Middle frontal gyrus (tissue), 1 donor: ENCODE measurements around the gene TNNT2.

Source experiments
- DNase-seq: peaks from one replicate; pipeline ENCODE4 v3.0.0-alpha.2; 2015; ENCODE audit warnings: low spot score; ENCODE audit errors: extremely low spot score

Gene TNNT2

DNA sequence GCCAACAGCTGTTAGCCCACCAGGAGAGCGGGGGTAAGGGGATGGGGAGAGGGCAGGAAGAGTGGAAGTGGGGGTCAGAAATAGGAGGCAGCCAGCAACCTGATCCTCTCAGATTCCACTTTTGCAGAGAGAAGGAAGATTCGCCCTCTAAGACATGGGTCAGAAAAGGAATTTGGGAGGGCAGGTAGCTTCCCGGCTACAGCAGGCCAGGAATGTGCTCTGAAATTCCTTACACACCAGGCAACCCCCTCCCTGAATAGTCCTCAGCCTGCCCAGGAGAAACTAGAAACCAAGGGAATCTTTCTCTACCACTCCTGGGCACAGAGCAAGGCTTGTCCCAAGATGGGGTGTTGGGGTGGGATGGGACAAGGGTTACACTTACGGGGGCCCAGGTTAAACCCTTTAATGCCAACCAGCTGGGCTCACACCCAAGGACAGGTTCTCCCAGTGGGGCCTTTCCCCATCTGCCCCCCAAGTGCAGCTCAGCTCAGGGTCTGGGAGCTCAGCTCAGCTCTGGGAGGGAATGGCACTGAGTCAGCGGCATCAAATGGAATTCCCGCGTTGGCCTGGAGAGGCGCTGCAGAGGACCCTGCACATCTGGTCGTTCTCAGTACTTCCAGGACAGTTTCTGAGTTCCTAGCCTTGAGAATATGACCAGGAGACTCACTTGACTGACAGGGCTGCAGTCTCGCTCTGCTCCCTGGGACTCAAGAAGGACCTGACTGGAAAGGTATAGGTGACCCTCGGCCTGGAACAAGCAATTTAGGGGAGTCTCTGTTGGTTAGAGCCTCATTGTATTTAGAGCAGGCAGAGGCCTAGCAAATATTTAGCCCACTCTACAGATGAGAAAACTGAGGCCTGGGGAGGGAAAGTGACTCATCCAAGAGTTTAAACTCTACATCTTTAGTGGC lies 761 bp downstream of the TNNT2 start:
- DNase-seq, result no peak

DNA sequence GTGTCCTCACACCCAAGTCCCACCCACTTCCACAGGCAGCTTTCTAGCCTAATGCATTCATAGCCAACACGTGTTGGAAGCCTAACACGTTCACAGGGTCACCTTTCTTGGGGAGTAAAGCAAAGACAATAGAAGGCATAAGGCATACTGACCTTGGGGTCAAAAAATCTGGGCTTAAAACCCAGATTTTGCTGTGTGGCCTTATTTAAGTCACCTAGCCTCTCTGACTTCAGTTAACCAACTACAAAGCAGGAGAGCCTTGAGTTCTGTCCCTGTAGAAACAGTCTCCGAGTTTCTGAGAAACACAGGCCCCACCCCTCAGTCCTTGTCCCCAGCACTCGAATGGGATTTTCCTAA lies 1.4 kb downstream of the TNNT2 start:
- no peak for DNase-seq

DNA sequence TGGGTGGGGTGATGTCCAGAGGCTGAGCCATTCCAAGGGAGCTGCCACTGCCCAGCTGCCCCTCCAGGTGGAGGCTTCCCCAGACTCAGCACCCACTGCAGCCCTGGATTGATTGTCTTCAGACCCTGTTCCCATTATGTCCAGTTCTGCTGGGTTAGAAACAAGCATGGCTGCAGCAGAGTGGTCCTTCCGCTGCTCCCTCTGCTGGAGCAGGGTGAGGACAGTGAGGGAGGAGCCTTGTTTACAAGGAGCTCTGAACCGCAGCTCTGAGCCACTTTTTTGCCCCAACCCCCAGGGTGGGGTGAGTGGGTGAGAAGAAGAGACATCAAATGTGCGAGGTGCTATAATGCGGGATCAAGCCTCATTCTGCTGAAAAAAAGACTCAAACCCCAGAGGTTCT lies 2.3 kb downstream of the TNNT2 start:
- no peak for DNase-seq

DNA sequence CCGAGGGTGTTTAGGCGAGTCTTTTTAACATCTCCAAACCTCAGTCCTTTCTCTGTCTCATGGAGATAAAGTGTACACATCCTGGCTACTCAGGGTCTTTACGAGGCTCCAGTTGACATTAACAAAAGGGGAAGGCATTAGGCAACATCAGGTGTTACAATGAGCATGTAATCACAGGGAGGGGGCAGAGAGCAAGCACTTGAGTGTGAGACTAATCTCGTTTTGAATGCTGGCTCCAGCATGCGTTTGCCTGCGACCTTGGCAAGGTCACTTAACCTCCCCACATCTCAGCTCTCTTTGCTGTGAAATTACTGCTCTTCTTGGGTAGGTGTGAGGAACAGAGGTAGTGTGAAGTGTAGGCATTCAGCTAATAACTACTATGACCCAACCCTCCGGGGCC lies 3.1 kb downstream of the TNNT2 start:
- no peak for DNase-seq

DNA sequence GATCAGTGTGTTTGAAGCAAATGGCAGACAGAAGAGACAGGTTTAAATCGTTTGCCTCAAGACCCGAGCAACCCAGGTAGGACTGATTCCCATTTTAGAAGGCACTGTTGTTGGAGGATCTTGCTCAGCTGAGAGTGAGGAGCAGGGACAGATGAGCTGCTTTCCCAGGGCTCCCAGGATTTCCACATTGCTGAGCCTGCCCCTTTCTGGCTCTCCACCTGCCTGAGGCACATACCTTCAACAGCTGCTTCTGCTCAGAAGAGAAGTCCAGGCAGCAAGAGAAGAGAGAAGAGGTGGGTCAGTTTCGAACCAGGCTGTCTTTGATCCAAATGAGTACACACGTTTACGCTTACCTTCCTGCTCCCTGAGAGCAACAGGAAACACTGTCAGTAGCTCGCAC lies 5.7 kb downstream of the TNNT2 start:
- no peak for DNase-seq

DNA sequence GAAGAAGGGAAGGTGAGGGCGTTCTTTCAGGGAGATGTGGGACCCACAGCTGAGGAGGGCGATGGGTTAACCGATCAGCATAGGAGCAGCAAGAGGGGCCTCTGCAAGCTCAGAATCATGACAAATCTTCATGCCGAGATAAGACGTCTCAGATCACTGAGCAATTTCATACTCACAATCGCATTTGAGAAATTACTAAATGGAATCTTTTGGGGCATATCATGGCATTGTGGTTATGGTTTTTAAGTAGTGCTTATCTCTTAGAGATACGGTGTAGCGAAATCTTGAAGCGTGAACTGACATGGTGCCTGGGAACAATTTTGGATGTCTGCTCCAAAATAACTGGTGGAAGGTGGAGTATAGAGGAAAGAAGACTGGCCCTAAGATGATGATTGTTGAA lies 6.2 kb downstream of the TNNT2 start:
- DNase-seq, result no peak

DNA sequence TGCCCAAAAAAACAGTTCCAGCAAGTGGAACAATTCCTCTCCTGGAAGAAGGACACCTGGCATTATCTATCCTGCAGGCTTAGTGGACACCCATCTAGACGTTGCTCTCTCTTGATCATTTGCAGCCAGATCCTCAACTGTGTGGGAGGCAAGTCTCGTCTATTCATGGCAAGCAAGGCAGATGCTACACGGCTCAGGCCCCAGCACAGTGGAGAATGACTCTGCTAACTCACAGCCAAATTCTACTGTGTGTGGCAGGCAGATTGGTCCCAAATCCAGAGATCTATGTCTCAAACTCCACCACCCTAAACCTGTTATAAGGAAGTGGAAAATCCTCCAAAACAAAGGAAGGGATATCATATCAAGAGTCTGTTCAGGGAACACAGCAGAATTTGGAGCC lies 7.0 kb downstream of the TNNT2 start:
- peak; percentile 32 for DNase-seq

DNA sequence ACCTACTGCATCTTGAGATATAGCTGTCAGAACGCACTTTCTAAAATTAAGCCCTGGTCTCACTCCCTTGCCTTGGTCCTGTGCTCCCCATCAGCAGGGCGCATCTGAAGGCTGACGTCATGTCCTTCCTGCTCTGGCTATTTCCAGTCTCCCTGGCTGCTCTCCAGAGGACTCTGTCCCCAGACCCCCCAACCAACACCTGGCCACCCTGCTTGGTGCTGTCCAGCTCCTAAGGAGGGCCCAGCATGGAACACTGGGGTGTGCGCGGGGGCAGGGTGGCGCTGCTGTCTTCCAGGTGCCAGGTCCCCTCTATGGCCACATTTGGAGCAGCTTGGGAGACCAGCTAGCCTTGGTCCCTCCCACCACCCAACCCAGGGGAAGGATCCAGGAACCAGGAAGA lies 8.3 kb downstream of the TNNT2 start:
- DNase-seq, result no peak

DNA sequence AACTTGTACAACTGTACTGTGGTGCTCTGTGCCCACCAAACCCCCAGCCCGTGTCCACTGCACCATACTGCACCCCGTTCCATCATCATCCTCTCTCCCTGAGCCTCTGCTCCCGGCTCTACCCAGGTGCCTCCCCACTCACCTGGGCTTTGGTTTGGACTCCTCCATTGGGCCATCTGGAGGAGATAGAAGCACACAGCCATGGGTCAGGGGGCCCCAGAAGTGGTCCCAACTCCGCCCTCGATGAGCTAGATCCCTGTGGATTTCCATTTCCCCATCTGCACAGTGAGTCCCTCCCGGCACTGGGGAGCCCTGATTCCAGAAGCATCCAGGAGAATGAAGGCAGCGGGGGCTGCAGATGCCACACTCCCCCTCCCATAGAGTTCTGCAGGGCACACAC lies 10.8 kb downstream of the TNNT2 start:
- no peak for DNase-seq

DNA sequence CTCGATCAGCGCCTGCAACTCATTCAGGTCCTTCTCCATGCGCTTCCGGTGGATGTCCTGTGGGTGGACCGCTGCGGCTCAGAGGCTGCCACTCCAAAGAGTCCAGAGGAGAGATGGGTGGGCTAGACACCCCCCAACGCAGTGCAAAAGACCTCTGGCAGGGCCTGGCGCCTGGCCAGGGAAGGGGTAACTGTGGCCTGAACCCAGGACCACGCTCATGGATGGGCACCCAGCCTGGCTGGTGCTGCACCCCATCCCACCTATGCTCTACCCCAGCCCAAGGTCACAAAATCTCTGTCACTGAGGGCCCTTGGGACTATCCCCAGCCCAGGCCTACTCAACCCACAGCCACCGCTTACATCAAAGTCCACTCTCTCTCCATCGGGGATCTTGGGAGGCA lies 12.2 kb downstream of the TNNT2 start:
- no peak for DNase-seq

DNA sequence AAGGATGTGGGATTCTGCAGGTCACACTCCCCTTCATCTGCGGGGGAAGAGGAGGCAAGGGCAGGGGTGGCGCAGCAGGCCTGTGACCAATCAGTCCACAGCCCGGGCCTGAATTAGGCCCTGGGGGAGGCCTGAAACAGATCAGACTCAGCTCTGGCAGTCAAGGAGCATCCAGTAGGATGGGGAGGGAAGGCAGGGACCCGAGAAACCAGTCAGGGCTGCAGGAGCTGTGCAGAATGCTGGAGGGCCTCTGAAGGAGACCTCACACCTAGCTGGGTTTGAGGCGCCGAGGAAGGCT lies 12.7 kb downstream of the TNNT2 start:
- DNase-seq, result no peak

DNA sequence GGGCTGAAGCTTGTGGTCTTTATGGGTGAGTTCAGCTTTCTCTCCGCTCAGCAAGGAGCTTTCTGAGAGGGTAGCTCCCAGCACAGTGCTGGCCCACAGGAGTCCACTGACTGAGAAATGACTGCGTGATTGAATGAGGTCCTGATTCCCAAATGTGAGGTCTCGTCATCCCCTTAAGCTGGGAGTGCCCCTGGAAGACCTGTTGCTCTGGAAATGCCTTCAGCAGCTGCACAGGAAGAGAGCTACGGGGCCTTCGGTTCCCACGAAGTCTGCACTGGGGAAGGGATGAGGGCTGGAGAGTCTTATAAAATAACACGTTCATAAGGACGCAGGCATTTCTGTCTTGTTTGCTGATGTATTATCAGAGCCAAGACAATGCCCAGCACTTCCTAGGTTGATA lies 14.0 kb downstream of the TNNT2 start:
- no peak for DNase-seq

DNA sequence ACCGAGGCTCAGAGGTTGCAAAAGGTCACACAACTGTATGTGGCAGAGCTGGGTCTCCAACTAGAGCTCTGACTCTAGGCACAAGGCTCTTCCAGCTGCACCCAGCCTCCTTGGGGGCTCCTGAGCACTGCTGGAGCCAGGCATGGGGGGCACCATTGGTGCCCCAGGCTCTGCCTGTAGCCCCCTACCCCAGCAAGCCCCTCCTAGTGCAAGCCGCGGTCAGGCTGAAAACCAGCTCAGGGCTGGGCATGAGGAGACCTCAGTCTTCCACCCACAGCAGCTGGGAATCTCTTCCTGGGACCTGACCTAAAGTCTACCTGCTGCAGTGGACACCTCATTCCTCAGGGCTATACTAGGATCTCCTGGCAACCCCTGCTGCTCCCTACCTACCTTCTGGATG lies 14.6 kb downstream of the TNNT2 start:
- DNase-seq, result no peak

DNA sequence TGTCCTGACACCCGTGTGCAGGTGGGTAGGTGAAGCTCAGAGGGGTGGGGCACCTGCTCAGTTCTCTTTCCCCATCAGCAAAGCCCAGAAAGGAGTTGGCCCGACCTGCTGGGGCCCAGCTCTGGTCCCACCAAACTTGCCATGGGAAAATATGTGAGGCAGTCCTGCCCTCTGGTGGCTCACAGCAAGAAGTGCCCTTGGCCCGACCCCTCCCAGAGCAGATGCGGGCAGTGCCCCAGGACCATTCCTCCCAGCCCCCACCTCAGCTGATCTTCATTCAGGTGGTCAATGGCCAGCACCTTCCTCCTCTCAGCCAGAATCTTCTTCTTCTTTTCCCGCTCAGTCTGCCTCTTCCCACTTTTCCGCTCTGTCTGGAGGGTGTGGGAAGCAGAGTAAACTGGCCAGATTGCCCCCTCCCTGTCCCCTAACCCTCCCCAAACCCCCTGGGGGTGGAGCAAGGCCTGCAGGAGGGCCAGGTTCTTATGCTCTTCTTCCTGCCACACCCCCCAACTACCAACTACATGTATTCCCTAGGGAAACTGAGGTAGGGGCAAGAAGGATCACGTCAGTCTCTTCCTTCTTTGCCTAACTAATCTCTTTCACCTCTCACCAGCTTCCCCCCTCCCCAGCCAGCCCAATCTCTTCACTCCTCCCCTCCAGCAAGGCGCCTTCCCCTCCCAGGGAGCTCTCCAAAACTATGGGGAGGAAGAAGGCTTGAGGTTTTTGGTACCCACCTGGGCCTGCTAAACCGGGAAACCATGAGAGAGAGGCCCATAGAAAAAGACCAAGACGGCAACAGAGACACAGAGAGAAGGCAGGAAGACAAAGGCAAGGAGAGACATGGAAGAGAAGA lies 15.6 kb downstream of the TNNT2 start:
- no peak for DNase-seq

DNA sequence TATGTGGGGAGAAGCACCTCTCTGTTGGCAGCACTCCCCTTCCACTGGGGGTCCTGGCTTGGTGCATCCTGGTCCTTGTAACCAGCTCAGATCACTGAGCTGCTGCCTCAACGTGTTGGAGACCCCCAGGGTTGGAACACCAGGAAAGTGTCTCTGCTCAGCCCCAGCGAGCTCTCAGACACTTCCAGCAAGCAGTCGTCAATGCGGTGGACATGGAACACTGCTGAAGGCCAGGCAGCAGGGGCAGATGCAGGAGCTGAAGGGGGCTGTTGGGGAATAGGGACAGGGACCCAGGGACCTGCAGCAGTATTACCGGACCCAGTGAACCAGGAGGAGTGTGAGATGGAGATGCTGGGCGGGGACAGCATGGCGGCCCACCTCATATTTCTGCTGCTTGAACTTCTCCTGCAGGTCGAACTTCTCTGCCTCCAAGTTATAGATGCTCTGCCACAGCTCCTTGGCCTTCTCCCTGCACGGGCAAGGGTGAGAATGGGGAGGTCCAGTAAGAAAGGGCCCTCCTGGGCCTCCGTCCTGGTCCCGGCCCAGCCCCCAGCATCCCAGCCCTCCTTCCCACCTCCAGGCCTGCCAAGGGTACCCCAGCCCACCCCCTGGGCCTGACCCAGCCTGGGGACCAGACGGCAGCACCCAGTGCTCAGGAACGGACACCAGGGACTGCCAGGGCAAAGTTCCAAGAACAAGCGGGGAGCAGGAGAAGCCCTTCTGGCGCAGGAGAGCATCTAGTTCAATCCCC lies 16.4 kb downstream of the TNNT2 start:
- DNase-seq, result no peak

DNA sequence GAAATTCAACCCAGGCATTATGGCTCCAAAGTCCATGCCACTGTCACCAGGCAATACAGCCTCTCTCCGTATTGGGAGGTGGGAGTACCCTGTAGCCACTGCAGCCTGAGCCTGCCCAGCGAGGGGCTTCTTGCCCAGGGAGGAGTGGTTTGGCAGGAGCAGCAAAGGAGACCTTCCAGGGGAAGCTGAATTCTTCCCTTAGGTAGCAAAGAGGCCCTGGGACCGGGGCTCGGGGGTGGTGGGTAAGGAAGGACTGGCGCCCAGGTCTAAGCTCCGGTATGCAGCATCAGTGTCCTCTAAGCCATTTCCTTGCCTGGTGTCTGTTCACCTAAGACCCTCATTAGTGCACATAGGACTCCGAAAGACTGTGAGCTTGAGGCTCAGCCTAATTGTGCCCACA lies 17.0 kb downstream of the TNNT2 start:
- DNase-seq, result no peak

DNA sequence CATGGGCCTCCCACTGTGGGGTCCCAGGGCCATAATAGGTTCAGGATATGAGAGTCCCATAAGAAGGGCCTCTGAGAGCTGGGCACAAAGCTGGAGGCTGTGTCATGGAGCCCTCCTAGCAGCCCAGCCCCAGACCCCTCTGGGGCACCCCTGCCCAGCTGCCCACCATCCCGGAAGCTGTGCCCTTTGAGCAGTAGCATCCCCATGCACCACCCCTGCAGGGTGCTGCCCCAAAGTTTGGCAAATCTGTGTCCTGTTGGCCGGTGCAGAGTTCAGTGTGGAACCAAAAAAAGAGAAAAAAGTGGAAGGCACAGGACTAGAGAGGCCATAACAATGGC lies 17.6 kb downstream of the TNNT2 start:
- DNase-seq, result no peak

DNA sequence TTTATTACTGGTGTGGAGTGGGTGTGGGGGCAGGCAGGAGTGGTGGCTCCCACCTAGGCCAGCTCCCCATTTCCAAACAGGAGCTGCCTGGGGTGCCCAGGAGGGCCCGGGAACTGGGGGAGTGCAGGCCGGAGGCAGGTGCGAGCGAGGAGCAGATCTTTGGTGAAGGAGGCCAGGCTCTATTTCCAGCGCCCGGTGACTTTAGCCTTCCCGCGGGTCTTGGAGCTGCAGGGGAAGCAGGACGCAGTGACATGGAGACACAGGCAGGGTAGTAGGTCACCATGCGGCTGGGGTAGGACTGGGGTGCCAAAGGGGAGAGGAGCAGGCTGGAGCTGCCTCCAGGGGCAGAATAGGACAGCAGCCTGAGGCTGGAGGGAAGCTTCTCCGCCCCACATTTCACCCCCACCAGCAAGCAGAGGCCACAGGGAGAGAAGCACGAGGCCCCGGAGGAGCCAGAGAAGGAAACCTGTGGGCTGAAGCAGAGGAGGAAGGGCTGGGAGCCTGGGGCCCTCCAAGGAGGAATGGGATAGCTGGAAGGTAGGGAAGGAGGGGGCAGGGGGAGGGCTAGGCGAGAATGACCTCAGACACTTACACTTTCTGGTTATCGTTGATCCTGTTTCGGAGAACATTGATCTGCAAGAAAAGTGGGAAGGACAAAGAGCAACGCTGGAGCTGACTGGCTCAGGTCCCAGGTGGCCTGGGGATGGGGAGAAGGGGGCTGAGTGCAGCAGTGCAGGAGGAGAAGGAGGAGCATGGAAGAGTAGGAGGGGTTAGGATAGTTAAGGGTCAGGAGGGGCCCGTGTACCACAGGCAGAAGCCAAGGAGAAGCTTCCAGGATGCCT lies 18.2 kb downstream of the TNNT2 start:
- no peak for DNase-seq

DNA sequence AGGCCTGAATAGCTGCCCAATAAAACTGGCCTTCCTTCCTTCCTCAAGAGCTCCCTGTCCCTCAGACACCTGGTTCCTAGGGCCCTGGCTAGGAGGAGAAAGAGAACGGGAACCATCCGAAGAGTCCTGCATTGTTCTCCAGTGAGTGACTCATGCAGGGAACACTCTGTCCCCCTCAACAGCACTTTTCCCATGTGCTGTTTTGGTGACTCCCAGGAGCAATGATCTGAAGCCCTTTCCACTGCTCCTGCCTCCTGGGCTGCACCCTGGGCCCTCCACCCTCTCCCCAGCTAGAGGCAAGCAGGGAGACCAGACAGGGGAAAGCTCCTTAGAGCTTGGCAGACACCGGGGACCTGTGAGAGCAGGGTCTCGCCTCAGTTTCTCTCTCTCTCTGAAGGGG lies 18.9 kb downstream of the TNNT2 start:
- no peak for DNase-seq

DNA sequence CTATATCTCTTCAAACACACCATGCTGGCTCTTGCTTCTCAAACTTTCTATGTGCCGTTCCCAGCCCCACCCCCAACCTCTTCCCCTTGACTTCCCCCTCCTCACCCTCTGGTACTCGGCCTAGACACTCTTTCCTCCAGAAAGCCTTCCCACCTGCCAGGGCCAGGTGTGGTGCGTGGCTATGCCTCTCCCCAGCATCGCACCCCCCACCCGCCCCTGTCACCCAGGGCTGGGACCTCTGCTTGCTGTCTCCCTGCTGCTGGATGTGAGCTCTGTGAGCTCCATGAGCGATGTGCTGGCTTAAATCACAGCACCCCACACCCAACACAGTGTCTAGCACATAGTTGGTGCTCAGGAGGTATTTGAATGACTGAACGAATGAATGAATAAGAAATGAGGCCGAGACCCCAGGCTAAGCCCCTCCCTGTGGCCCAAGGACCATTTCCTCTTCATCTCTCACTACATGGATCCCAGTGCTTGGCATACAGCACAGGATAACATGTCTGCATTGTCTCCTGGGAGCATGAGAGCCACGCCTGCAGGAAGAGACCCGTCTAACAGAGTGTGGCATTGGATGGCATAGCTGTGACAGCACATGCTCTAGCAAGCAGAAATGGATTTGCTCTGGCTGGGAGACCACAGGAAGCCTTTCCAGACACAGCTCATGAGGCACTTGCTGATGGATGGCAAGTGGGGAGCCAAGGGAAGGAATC lies 19.7 kb downstream of the TNNT2 start:
- no peak for DNase-seq

DNA sequence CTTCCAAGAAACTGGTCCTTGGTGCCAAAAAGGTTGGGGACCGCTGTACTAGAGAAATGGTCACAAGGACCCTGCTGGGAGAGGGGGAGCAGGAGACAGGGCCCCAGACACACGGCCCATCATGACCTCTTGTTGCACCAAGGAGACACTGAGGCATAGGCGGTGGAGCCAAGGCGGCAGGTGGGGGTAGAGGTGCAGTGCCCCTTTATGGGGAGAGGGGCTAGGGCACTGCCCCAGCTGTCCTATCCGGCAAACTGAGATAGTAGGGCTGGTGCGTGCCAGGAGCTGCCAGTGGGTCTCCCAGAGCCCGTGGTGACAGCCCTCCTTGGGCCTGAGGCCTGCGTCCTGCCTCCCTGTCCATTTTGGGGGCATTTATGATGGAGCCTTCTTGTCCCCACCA lies 20.3 kb downstream of the TNNT2 start:
- DNase-seq, result no peak
